Hippocampal formation (tissue), 2 donors: Measurements from ENCODE around the gene FMN2.
A peak's percentile ranks its signal among the peaks of the same experiment; 100 is the strongest.
"Not testable (repeated sequence)": the region's sequence is repeated elsewhere in the genome, so short reads cannot be mapped to it uniquely, and the experiment has no call there.

Experiments used
- DNase-seq, 2 donors: peaks; one replicate each; lab custom pipeline; 2025; lab: John Stamatoyannopoulos, UW

The FMN2 gene

DNA sequence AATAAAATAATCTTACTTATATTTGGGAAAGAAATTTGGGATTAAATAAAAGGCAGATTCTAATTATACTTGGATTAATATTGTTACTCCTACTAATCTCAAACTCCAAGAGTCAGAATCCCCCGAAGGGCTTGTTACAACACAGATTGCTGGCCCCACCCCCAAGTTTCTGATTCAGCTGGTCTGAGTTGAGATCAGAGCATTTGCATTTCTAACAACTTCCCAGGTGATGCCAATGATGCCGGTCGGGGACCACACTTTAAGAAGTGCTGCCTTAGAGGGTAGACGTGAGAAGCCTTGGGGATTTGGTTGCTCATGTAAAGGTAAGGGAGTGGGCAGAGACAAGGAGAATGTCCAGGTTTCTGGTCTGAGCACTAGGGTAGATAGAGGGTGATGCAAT, 47.2 kb downstream of the FMN2 start:
- no peak for DNase-seq

DNA sequence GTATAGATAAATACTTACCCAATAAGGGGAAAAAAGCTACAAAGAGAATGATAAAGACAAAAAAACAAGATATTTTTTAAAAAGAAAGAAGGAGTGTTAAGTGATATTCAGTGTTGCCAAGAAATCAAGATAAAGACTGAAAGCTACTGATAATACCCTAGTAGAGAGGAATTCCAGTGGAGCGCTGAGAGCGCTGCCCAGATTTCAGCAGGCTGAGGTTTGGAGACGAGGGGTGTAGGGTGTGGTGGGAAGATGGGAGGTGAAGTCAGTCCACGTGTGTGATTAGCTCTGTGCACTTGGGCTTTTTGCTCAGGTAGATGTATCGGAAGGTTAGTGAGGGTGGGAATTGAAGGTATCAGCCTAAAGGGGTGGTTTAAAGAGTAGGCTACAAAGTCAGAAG, 47.8 kb downstream of the FMN2 start:
- DNase-seq, result no peak

DNA sequence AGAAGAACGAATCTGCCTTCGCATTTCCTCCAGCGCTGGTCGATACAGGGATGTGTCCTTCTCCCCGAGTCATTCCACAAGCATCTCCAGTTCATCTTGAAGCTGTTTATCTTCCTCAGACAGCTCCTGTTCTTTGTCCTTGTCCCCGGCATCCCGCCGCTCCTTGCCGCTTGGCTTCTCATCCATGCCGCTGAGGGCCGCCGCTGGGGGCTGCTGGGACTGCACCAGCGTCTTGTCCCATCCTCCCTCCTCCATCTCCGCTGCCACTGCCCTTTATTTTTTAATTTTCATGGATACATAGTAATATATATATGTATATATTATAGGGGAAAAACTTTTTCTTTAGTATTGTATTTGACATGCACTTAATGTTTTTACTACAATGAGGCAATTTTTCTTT, 53.4 kb downstream of the FMN2 start:
- no peak for DNase-seq

DNA sequence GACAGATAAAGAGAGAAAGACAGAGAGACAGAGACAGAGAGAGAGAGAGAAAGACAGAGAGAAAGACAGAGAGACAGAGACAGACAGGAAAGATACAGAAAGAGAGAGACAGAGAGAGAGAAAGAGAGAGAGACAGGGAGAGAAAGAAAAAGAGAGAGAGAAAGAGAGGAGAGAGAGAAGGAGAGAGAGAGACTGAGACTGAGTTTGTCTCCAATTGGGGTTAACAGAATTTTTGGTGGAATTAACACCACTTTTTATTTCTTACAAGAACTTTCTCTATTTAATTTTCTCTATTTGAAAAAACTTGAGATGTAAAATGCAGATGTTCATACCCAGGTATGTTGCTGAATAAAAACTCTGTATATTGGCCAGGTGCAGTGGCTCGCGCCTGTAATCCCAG, 56.6 kb downstream of the FMN2 start:
- DNase-seq, result no peak

DNA sequence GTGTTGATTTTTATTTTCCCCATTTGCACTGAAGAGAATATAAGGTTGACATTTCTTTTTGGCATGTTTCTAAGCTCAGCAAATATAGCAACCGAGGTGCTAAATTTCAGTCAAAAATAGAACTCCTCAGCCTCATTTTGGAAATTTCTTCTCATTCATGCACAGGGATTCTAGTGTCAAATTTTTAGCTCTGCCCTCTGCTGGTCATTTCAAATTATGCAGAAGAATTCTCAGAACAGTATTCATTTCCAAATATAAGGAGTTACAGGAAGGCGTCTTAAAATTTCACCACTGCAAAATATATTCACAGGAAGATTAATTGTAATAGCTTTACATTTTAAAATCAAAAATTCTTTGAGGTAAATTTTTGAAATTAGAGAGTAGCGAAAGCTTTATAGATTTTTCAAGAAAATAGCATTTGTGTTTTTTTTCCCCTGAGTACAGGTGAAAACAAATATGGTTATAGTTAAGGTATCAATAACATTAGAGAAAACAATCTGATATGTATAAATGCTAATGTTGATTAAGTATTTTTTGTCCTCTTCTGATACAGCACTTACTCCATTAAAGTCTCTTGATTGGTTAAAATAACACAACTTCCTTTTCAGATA, 57.9 kb downstream of the FMN2 start:
- peak in 1 of 2 donors; percentile 42 for DNase-seq

DNA sequence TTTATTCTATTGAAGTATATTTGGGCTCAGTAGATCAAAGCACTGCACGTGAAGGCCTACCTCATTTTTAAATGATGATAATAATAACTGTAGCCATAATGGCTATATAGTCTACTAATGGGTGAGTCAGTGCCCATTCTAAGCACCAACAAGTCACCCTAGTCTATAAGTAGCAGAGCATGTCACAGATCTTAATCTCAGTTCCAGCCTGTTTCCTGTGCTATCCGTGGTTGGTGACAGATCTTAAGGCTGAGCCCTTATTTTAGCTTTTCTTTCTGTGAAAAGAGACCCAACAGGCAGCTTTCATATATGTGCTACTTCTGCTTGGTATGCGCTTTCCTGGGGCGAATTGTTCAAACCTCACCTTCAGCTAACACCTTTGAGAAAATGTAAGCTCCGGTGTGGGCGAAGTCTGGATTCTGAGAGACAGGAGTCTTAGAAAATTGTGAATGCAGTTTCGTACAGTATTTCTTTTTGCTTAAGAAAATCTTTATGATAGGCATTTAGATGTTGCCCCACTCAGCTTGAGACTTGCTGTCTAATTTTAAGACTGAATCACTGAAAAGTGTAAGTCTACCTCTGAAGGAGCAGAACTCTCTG, 59.6 kb downstream of the FMN2 start:
- no peak for DNase-seq

DNA sequence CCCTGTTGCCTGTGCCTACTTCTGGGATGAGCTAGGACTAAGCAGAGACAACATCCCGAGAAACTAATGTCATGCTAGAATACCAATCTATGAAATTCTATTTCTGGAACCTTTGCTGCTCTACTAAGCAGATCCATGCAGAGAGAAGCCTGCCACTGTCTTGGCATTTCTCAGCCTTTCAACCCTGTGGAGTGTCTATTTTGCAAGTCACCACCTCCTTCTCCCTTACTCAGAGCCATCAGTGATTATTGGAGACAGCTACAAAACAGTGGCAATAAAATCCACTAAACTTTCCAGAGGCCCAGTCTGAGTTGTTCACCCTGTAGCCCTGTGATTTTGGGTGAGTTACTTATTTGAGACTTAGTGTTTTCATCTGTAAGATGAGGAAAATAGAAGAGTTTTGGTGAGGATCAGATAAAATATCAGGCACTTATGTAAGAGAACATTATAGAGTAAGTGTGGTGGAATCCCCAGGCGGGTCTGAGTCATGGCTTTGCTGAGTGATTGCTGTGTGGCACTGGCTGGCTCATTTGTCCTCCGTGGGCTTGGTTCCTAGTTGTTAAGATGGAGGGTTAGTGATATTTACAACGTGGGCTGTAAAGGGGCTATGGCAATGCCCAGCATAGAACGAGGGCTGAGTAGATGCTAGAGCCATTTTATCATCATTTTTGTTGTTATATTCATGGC, 61.1 kb downstream of the FMN2 start:
- DNase-seq, result no peak

DNA sequence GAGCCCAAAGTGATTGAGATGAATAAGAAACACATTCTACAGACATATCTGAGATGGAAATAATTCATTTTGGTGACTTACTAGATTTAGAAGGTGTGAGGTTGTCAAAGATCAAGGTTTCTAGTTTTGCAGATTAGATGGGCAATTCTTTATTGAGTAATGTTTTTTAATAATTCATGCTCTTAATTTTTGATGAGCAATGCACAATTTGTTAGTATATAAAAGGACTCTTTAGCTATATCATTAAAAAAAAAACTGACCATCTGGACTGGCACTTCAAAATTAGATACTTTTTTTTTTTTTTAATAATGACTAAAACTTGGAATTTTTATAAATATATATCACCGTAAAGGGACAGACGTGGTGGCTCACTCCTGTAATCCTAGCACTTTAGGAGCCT, 63.9 kb downstream of the FMN2 start:
- no peak for DNase-seq

DNA sequence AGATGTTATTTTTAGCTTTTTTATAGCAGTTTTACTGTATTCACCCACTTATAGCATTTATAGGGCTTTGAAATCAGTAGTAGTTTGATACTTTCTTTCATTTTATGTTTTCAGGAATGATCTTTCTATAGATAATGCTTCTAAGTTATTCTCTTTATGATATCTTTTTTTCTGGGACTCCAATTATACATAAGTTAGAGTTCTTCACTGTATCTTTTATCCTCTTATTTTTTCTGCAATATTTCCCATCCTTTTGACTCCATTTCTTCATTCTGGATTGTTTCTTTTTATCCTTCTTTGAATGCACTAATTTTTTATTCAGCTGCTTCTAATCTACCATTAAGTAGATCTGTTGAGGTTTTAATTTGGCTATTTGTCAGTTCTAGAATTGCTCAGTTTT, 73.1 kb downstream of the FMN2 start:
- no peak for DNase-seq

DNA sequence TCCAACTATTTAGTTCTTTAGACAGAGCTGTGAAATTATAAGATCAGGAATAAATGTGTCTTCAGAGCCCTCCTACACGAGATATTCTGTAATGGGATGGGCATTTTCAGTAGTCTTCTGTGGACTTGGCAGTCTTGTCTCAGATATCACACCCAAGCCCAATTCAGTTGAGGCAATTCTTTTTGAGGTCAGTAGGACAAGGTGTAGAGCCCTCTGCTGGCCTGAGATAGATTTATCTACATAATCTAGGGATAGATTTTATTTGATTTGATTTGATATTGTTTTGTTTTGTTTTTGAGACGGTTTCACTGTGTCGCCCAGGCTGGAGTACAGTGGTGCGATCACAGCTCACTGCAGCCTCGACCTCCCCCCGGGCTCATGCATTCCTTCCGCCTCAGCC, 77.5 kb downstream of the FMN2 start:
- no peak for DNase-seq

DNA sequence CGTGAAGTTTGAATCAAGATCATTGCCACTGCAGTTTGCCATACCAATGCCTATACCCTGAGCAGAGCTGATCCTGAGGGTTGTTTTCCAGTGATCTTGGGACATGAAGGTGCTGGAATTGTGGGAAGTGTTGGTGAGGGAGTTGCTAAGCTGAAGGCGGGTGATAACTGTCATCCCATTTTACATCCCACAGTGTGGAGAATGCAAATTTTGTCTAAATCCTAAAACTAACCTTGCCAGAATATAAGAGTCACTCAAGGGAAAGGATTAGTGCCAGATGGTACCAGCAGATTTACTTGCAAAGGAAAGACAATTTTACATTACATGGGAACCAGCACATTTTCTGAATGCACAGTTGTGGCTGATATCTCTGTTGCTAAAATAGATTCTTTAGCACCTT, 78.6 kb downstream of the FMN2 start:
- DNase-seq, result no peak

DNA sequence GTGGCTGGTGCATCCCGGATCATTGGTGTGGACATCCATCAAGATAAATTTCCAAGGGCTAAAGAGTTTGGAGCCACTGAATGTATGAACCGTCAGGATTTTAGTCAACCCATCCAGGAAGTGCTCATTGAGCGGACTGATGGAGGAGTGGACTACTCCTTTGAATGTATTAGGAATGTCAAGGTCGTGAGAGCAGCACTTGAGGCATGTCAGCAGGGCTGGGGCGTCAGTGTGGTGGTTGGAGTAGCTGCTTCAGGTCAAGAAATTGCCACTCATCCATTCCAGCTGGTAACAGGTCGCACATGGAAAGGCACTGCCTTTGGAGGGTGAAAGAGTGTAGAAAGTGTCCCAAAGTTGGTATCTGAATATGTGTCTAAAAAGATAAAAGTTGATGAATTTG, 79.1 kb downstream of the FMN2 start:
- DNase-seq, result no peak

DNA sequence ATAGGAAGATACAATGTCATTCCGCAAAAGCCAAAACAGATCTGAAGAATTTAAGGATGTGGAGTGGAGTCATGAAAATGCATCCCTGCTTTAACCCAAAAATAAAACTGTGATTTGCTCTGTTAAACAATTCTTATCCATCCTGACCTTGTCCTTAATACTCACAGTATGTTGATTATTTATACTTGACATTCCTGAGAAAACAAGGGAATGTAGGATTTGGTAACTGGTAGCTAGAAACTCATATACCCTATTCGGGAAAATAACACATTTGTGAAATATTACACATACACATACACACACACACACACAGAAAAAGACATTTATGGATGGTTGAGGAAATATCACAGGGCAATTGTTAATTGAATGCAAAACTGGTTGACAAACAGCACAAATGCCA, 80.2 kb downstream of the FMN2 start:
- DNase-seq, result no peak

DNA sequence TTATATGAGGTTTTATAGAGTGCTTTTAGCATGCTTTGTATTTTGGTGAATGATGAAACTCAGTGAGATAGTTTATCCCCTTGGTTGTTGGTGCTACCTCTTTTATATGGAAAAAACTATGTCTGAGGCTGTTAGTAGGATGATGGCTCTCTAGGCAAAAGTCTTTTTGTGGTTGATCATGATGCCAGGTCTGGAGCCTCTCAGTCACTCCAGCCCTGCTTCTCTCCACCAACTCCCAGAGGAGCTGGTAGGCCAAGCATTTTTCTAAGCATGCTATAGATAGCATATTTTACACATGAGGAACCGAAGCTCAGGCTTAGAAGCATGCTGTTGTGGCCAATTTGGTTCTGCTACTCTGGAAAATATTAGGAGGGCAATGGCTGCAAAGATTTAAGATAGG, 82.2 kb downstream of the FMN2 start:
- DNase-seq, result no peak

DNA sequence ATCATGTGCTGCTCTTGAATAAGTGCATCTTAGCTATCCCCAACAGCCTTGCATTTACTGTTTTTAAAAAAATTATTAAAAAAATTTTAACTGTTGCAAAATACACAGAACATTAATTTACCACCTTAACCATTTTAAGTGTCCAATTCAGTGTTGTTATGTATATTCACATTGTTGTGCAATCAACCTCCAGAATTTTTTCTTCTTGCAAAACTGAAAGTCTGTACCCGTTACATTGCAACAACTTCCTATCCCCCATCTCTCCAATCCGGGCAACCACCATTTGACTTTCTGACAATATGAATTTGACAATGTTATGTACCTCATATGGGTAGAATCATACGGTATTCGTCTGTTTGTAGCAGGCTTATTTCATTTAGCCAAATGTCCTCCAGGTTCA, 83.1 kb downstream of the FMN2 start:
- no peak for DNase-seq

DNA sequence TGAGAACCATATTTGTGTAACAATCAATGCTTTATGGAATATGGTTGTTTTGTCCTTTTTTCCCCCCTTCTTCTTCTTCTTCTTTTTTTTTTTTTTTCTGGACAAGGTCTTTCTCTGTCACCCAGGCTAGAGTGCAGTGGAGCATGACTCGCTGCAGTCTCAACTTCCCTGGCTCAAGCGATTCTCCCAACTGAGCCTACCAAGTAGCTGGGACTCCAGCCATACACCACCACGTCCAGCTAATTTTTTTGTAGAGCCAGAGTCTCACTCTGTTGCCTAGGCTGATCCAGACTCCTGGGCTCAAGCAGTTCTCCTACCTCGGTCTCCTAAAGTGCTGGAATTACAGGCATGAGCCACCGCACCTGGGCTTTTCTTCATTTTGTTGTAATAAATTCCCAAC, 86.7 kb downstream of the FMN2 start:
- peak; percentile 11 to 25 for DNase-seq

DNA sequence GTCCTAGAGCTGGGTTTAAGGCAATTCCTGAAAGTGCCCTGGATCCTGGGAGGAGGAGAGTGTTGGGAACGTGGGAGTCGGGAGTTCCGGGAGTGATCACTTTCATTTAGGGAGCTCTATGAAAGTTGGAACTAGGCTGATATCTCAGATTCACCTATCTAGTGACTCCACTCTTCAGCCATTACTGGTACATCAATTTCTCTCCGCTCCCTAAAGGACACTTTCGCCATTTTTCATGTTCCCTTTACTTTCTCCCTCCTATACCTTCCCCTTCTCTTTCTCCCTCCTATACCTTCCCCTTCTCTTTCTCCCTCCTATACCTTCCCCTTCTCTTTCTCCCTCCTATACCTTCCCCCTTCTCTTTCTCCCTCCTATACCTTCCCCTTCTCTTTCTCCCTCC, 93.0 kb downstream of the FMN2 start:
- not testable (repeated sequence) for DNase-seq

DNA sequence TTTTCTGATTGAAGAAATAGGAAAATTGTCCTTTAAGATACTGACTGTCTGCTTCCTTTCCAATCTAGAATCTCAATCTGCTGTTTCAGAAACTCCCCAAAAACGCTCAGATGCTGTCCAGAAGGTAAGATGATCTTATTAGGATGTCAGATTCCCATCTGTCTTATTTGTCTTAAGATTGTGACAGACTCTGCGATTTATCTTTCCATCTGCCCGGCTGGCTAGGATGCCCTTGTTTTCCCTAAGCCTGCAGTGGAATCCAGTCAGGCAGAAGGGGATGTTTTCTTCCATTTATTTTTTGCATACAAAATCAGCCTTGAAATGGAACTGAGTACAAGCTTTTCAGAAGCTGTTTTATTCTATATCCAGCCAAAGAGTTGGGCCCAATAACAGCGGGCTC, 96.5 kb downstream of the FMN2 start:
- DNase-seq, result peak in 1 of 2 donors; percentile 39

DNA sequence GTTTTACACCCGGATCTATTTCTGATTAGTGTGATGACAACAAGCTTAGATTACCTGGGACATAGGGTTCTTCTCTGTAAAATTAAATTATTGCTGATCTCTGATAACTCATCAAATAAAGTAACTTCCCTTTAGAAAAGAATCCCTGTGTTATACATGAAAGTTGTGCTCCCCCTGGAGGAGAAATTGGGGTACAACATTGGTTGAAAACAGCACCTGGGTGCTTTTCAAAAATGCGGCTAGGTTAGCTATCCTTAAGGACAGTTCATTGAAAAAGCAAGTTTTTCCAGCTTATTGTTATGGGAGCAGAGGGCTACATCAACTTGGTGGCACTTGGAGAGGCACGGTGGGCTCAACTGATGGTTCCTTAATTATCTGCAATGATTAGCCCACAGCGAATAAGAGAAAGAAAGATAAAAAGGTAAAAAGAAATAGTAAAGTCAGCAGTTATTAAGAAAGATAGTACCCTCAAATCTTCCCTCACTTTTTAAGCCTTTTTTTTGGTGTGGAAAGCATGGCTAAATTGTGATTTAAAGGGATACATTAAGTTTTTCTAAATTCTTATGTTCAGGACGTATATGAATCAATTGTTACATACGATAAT, 97.8 kb downstream of the FMN2 start:
- peak in 1 of 2 donors; percentile 41 for DNase-seq

DNA sequence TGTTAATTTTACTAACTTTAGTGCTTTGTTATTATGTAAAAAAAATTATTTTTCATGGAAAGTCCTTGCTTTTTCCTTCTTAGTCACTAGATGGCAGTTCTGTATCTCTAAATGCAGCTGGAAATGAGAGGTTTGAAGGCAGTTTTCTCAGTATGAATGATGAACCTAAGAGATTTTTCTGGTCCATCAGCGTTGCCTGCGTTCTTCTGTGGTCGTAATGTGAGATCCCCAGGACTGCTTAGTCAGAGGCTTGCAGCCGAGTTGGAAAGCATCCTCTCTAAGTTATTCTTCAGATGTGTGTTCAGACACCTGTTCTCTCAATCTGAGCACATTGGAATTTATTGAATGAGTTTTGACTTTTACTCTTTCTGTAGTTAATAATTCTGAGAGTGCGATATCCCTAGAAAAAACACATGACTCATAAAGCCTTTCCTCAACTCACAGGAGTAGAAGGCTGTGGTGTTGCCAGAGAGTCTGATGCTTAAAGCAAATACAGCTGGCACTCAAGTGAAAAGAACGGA, 99.3 kb downstream of the FMN2 start:
- peak in 1 of 2 donors; percentile 48 for DNase-seq

DNA sequence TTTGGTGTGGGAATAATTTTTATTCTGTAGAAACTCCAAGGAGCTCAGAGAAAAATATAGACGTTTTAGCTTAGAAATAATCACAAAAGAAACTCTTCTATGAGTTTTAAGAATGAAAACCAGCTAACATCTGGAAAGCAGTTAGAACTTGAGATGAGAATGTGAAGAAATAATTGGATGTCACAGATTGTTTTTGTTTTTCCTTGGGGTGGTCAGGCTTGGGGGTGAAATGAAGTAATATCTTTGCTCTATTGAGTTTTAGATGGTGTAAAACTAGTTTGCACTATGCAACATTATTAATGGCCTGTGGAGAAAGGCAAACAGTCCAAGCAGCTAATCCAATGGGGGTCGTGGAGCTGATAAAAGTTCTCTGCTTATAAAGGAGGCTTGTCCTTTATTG, 101.2 kb downstream of the FMN2 start:
- no peak for DNase-seq

DNA sequence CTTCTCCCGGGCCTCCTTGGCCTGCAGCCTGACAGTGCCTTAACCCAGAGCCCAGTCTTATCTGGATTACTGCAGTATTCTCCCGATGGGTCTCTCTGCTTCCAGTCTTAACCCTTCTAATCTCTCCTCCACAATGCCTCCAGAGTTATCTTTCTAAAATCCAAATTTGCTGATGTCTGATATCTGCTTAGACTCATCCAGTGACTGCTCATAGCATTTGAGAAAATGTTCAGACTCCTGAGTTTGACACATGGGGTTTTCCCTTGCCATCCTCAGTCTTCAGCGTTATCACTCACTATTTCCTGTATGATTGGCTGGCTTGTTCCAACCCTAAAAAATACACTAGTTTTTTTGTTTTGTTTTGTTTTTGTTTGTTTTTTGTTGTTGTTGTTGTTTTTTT, 102.0 kb downstream of the FMN2 start:
- DNase-seq, result no peak

DNA sequence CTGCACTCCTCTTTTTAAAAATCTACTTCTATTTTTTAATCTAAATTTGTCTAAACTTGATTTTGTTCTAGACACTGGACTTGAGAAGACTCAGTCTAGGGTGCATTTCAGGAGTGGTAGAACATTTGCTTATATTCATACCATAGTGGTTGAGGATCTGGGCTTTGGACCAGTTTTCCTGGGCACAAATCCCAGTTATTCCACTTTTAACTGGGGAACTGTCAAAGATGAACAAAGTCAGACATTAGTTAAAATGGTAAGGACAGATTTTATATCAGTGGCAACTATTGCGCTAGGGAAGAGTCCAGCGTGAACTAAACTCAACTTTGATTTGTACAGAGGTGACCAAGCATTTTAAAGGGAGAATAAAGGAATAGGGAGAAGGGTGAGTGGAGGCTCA, 102.4 kb downstream of the FMN2 start:
- DNase-seq, result no peak
